NCI-H526 (cell line): ENCODE measurements around the gene ZC3H12A.
"Not testable (repeated sequence)": the region's sequence is repeated elsewhere in the genome, so short reads cannot be mapped to it uniquely, and the experiment has no call there.

Experiments
- DNase-seq, 2 experiments: peaks; one replicate each; lab custom pipeline; 2025; lab: John Stamatoyannopoulos, UW

ZC3H12A gene

DNA sequence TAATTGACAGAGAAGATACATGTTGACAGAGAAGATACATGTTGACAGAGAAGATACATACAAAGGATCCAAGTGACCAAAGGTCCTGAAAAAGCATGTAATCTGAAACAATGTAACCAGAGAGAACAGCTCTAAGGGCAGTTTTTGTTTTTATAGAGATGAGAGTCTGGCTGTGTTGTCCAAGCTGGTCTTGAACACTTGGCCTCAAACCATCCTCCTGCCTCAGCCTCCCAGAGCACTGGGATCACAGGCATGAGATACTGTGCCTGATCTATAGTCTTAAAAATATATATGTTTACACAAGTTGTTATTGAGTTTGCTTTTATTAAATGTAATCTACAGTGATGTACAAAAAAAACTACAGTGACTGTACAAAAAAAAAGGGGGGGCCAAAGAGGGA, 27.7 kb downstream of the ZC3H12A start:
- DNase-seq = no peak

DNA sequence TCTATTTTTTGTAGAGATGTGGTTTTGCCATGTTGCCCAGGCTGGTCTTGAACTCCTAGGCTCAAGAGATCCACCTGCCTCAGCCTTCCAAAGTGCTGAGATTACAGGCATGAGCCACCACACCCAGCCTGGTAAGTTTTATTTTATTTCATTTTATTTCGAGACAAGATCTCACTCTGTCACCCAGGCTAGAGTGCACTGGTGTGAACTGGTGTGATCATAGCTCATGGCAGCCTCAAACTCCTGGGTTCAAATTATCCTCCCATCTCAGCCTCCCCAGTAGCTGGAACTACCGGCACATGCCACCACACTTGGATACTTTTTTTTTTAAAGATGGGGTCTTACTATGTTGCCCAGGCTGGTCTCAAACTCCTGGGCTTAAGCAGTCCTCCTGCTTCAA, 28.4 kb downstream of the ZC3H12A start:
- DNase-seq = not testable (repeated sequence)

DNA sequence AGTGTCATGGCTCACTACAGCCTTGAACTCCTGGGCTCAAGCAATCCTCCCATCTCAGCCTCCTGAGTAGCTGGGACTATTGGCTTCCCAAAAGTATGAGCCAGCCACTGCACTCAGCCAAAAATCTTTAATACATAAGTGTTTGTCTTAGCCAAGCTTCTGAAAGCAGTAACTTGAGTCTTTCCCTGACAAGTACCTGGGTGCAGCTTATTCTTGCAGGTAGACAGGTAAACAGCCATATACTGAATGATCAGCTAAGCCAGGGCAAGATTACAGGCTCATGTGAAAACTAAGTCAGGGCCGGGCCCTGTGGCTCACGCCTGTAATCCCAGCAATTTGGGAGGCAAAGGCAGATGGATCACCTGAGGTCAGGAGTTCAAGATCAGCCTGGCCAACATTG, 32.4 kb downstream of the ZC3H12A start:
- DNase-seq = no peak

DNA sequence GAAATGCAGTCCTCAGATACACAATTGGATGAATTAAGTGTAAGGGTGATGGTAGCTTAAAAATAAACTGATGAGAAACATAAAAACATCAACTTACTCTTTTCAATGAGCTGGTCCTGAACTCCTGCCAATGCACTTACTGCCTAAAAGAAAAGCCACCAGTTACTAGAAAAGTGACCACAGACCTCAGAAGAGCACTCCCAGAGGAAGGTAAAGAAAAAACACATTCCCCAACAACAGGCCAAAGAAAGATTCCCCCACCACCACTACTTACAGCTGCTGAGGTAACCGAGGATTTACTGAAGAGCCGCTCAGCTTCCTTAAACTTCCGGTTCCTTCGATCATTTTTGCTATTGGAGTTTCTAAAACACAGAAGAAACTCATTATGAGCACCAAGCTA, 34.8 kb downstream of the ZC3H12A start:
- DNase-seq = peak in 1 of 2 experiments; percentile 22

DNA sequence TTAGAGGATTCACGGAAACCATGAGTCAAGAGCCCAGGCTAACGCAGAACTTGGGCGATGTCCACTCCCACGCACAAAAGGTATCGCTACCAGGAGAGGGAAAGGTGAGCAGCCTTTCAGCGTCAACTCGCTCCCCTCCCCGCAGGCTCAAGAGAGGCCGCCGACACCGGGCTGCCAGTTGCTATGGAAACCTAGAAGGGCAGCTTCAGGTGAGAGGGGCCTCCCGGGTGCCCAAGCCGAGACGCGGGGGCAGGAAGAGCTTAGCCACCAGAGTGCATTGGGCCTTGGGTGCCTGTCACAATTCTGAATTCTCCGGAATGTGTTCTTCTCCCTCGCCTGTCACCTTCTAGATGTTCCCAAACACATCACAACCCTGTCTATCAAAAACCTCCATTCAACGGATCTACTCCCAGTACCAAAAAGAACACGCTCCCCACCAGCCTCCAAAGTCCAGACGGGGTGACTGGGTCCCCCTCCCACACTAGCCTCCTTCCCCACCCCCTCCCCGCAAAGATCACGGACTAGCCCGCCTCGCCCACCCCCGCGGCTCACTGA, 39.5 kb downstream of the ZC3H12A start:
- DNase-seq = peak; percentile 44 to 82

DNA sequence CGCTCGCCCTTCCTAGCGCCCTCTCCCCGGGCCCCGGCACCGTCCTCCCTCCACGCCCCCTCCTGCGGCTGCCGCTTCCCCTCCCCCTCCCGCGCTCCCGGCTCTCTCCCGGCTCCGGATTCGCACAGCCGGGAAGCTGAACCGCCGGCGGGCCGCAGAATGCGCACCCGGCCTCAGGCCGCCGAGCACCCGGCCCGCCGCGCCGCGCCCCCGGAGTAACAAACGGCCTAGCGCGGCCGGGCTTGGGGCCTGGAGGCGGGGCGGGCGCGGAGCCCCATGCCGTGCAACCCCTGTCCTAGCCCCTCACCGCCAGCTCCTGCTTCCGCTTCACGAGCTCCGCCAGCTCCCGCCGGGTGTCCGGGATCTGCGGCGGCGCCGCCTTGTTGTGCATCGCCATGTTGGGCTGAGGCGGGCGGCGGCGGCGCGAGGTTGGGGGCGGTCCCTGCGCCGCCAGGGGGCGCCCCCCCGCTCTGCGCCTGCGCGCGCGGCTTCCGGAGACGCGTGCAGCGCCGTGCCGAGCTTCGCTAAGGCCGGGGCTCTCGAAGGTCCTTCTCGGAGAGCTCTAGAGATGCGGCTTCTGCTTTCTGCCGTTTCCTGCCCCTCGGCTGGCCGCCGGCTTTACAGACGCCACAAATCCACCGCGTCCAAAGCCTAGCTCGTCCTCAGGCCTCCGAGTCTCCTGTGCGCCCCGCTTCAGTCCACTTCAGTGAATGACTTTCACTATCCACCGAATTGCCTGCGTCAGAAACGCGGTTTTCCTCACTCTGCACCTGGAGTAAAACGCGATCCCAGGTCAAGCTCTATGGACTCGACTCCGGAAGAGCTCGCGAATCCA, 40.2 kb downstream of the ZC3H12A start, which contains the start of gene MEAF6:
MEAF6 (minus strand) TSS at position 417 of the 835 bp plus-strand sequence; CDS start at position 397, 20 bp downstream.
- DNase-seq = peak; percentile 89 to 98

DNA sequence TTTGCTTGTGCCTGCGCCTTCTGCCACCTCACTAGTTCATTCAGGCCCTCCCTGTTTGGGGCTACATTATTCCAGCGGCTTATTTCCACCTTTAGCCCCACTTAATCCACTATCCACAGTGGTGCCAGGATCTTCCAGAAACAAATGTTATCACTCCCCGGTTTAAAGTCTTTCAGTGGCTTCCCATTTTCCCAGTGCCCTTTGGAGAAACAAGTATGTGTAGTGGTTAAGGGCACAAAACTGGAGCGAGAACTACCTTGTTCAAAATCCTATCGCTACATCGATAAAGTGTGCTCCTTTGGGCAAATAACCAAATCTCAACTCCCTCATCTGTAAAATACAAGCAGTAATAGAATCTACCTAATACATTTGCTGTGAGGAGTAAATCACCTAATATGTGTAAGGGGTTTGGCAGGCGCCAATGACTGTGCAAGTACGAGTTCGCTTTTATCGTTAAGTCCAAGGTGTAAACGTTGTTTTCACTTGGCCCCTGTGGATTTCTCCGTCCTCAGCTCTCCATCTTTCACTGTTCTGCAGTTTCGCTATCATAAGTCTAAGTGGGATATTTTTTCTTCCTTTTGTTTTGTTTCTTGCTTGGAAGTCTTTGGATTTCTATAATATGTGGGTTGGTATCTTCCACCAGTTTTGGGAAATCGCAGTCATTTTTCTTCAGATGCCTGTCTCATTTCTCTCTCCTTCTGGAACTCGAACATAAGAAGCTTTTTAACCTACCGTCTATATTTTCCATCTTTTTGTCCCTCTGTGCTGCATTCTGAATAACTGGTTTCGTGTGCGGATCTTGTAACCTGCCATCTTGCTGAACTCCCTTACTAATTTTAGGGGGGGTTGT, 41.0 kb downstream of the ZC3H12A start:
- no peak for DNase-seq

DNA sequence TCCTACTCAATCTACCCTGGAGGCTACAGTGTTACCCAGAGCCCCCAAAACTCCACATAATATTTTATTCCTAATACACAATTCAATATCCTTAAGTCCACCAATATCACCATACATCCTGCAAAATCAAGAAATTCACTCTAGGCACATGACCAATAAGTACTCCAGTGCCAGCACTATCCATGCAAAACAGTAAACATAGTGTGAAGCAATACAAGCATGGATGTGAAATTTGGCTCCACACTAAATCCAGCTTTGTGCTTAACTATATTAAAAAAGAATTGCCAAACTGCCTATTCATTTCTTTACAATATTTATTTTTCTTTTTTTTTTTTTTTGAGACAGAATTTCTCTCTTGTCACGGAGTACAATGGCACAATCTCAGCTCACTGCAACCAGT, 43.2 kb downstream of the ZC3H12A start:
- no peak for DNase-seq

DNA sequence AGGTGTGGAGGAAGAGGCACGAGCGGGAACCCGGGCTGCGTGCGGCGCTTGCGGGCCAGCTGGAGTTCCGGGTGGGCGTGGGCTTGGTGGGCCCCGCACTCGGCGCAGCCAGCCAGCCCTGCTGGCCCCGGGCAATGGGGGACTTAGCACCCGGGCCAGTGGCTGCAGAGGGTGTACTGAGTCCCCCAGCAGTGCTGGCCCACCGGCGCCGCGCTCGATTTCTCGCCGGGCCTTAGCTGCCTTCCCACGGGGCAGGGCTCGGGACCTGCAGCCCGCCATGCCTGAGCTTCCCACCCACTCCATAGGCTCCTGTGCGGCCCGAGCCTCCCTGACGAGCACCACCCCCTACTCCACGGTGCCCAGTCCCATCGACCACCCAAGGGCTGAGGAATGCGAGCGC, 43.9 kb downstream of the ZC3H12A start:
- DNase-seq = not testable (repeated sequence)

DNA sequence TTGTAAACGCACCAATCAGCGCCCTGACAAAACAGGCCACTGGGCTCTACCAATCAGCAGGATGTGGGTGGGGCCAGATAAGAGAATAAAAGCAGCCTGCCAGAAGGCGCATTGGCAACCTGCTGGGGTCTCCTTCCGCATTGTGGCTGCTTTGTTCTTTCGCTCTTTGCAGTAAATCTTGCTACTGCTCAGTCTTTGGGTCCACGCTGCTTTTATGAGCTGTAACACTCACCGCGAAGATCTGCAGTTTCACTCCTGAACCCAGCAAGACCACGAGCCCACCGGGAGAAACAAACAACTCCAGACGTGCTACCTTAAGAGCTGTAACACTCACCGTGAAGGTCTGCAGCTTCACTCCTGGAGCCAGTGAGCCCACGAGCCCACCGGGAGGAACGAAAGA, 44.5 kb downstream of the ZC3H12A start:
- not testable (repeated sequence) for DNase-seq

DNA sequence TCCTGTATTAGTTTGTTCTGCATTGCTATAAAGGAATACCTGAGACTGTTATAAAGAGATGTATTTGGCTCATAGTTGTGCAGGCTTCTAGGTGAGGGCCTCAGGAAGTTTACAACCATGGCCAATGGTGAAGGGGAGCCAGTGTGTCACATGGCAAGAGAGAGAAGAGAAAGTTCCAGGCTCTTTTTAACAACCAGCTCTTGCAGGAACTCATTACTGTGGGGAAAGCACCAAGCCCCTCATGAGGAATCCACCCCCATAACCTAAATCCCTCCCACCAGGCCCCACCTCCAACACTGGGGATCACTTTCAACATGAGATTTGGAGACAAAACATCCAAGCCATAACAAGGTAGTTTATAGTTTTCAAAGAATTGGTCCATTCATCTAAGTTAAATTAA, 45.2 kb downstream of the ZC3H12A start:
- no peak for DNase-seq

DNA sequence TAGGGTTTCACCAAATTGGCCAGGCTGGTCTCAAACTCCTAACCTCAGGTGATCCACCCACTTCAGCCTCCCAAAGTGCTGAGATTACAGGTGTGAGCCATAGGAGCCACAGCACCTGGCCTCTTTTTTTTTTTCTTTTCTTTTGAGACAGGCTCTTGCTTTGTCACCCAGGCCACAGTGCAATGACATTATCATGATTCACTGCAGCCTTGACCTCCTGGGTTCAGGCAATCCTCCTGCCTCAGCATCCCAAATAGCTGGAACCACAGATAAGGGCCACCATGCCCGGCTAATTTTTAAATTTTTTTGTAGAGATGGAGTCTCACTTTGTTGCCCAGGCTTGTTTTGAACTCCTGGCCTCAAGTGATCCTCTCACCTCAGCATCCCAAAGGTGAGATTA, 55.5 kb downstream of the ZC3H12A start:
- DNase-seq = not testable (repeated sequence)

DNA sequence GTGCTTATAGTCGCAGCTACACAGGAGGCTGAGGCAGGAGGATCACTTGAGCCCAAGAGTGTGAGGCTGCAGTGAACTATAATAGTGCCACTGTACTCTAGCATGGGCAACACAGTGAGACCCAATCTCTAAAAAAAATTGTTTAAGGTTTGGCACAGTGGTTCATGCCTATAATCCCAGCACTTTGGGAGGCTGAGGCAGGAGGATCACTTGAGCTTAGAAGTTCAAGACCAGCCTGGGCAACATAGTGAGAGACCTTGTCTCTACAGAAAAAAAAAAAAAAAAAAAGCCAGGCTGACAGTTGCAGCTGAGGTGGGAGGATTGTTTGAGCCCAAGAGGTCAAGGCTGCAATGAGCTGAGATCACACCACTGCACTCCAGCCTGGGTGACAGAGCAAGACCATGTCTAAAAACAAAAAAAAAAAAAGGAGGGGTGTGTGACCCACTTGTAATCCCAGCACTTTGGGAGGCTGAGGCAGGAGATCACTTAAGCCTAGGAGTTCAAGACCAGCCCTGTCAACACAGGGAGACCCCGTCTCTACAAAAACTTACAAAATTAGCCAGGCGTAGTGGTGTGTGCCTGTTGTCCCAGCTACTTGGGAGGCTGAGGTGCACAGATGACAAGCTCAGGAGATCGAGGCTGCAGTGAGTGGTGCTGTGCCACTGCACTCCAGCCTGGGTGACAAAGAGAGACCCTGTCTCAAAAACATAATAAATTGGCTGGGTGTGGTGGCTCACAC, 58.2 kb downstream of the ZC3H12A start:
- not testable (repeated sequence) for DNase-seq

DNA sequence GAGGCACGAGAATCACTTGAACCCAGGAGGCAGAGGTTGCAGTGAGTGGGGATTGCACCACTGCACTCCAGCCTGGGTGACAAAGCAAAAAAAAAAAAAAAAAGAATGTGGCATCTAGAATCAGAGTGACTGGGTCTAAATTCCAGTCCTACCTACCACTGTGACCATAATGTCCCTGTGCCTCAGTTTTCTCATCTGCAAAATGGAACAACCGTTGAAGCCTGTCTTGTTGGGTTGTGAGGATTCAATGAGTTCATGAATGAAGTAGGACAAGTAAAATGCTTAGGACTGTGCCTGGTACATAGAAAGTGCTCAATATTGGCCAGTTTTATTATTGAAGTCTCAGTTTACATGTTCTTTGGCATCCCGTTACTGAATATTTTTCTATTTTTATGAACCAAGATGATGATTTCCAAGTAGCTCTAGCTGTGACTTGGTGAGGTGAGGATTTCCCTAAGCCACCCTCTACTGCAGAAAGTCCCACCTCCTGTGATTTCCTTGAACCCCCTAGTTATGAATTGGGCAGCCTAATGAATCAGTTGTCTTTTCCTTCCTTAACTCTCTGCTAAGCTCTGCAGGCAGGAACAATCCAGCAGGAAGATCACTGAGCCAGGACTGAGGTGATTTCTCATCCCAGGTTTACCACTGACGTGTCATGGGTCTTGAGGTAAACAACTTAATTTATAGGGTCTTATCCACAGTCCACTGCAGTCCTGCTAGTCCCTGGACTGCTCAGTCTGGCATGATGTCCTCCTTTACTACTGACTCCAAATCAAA, 59.1 kb downstream of the ZC3H12A start:
- DNase-seq = no peak
